KBM-7 (cell line): ENCODE data around the gene TCFL5.
"Not testable (repeated sequence)": the region's sequence is repeated elsewhere in the genome, so short reads cannot be mapped to it uniquely, and the experiment has no call there.

Experiments
- DNase-seq: peaks from one replicate; pipeline ENCODE4 v3.0.0-alpha.2; 2015
- in situ Hi-C: fragments of 300-500 bp; cut with MboI; formaldehyde crosslinking; loops from 2 replicates; pipeline ENCODE4 v1.14.3; 2020; ENCODE audit warnings: low sequenced_read_pairs, low pct_unique_long_range_greater_than_20kb, mixed read lengths

Gene TCFL5

DNA sequence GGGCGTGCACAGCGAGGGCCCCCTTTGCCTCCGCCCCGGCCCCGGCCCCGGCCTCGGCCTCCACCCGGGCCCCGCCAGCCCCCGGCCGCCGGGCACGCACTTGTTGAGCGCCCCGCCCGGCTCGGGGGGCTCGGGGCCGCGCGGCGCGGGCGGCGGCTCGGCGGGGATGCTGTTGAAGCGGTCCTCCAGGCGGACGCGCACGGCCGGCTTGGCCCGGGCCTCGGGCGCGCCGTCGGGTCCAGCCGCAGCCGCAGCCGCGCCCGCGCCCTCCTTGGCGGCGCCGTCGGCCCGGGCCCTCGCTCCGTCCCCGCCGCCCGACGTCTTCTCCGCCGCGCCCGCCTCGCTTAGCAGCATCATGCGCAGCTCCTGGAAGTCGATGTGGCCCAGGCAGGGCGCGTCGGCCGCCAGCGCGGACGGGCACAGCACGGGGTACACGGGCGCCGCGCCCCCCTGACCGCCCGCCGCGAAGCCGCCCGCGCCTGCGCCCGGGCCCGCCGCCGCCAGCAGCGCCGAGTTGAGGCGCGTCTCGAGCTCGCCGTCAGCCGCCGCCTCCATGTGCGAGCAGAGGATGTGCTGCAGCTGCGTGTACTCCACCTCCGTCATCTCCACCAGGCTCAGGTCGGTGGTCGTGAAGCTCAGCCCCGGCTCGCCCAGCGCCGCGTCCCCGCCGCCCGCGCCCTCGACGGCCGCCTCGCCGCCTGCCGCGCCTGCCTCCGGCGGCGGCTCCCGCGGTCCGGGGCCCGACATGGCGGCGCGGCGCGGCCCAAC is 514 bp downstream of the TCFL5 start:
- no peak for DNase-seq
- in situ Hi-C loops: no loop called here

GRCh38 chr20:62860391-62860923 is 1.2 kb downstream of the TCFL5 start:
- in situ Hi-C loops: no loop called here
- no peak for DNase-seq

DNA sequence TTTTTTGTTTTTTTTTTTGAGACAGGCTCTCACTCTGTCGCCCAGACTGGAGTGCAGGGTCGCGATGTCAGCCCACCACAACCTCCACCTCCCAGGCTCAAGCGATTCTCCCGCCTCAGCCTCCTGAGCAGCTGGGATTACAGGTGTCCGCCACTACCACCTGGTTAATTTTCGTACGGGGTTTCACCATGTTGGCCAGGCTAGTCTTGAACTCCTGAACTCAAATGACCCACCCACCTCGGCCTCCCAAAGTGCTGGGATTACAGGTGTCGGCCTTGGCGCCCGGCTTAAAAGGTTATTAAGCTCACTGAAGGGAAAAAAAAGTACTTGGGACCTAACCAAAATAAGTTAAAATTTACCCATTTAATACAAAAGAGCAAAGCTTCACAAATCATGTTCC is 1.9 kb downstream of the TCFL5 start:
- no peak for DNase-seq
- in situ Hi-C loops: no loop called here

- in situ Hi-C loops: no loop called here
- DNase-seq: no peak
These were observed 3.4 kb downstream of the TCFL5 start for GRCh38 chr20:62858058-62858830.

DNA sequence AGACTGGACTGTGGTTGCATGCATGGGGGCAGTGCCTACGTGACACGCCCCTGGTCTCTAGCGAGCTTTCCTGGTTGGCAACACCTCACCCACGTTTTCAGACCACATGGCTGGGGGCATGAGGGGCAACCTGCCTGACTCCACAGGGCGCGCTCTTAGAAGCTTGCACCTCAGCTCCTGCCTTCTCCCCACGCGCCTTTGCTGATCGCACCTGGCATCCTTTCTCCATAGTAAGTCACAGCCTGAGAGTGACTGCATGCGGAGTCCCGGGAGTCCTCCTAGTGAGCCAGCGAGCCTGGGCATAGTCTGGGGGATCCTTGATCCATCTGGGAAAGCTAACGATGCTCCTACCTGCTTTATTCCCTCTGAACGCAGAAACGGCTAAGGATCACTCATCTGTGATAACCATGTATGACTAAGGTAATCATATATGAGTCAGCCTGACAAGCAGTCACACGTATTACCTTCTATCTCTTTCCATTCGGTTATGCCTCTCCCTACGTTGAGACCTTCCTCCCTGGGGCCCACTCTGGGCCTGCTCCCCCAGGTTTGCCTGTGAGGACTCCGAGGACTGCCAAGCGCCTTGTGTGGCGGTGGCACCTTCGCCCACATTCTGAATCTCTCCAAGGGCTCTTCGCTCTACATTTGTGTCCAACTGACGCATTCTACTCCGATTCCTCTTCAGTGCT is 4.5 kb downstream of the TCFL5 start:
- no peak for DNase-seq
- in situ Hi-C loops: no loop called here

DNA sequence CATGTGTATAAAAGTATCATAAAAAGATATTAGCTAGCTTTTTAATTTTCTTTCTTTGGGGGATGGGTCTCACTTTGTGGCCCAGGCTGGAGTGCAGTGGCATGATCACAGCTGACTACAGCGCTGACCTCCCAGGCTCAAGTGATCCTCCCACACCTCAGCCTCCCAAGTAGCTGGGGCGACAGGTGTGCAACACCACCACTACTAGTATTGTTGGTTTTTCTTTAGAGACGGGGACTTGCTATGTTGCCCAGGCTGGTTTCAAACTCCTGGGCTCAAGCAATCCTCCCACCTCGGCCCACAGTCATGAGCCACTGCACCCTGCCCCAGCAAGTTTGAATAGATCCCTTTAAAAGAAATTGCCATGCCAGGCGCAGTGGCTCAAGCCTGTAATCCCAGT is 6.5 kb downstream of the TCFL5 start:
- in situ Hi-C loops: no loop called here
- no peak for DNase-seq

GRCh38 chr20:62854121-62854520 is 7.5 kb downstream of the TCFL5 start:
- no peak for DNase-seq
- in situ Hi-C loops: no loop called here

- in situ Hi-C loops, DNase-seq: not testable (repeated sequence)
These were observed 8.3 kb downstream of the TCFL5 start for GRCh38 chr20:62853304-62853703.

- no peak for DNase-seq
- in situ Hi-C loops: no loop called here
These were observed 8.8 kb downstream of the TCFL5 start for GRCh38 chr20:62852841-62853240.

GRCh38 chr20:62852196-62852595 is 9.4 kb downstream of the TCFL5 start:
- no peak for DNase-seq
- in situ Hi-C loops: no loop called here

GRCh38 chr20:62850333-62850974 is 11.2 kb downstream of the TCFL5 start:
- in situ Hi-C loops: no loop called here
- no peak for DNase-seq

DNA sequence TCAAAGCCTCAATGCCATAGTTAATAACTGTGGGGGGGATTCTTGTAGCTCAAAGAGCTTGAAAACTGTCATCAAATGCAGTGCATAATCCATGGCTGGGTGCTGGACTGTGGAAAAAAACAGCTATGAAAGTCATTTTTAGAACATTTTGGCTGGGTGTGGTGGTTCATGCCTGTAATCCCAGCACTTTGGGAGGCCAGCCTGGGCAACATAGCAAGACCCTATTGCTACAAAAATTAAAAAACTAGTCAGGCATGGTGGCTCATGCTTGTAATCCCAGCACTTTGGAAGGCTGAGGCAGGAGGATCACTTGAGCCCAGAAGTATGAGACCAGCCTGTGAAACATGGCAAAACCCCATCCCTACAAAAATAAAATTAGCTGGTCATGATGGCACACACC is 12.2 kb downstream of the TCFL5 start:
- no peak for DNase-seq
- in situ Hi-C loops: no loop called here

DNA sequence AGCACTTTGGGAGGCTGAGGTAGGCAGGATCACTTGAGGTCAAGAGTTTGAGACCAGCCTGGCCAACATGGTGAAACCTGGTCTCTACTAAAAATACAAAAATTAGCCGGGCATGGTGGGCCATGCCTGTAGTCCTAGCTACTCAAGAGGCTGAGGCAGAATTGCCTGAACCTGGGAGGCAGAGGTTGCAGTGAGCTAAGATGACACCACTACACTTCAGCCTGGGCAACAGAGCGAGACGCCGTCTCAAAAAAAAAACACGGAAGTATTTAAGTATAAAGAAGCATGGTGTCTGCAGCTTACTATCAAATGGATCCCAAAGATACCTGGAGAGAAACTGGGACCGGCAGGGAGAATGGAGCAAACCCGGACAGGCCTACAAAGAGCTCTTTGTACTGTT is 12.7 kb downstream of the TCFL5 start:
- in situ Hi-C loops, DNase-seq: not testable (repeated sequence)

GRCh38 chr20:62846166-62846890 is 15.3 kb downstream of the TCFL5 start:
- in situ Hi-C loops: no loop called here
- no peak for DNase-seq

GRCh38 chr20:62845416-62846160 is 16.0 kb downstream of the TCFL5 start:
- in situ Hi-C loops: no loop called here

GRCh38 chr20:62844182-62844581 is 17.4 kb downstream of the TCFL5 start:
- no peak for DNase-seq
- in situ Hi-C loops: no loop called here

More at GRCh38 chr20:62845416-62846160, 16.0 kb downstream of the TCFL5 start:
- DNase-seq: no peak

DNA sequence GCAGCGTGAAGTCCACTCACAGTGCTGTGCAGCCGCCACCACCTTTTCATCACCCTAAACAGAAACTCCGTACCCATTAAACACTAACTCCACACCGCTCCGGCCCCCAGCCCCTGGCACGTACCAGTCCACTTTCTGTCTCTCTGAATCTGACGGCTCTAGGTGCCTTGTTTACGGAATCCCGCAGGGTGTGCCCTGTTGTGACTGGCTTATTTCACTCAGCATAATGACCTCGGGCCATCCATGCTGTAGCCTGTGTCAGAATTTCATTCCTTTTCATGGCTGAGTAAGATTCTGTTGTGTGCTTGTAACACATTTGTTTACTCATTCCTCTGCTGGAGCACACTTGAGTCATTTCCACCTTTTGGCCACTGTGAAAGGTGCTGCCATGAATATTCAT is 18.0 kb downstream of the TCFL5 start:
- DNase-seq: no peak
- in situ Hi-C loops: no loop called here

GRCh38 chr20:62841705-62842212 is 19.9 kb downstream of the TCFL5 start:
- in situ Hi-C loops: no loop called here
- DNase-seq: no peak
